Measurements from ENCODE around the gene ADAMTS12.
A peak's percentile ranks its signal among the peaks of the same experiment; 100 is the strongest.

Gene ADAMTS12, protein sequence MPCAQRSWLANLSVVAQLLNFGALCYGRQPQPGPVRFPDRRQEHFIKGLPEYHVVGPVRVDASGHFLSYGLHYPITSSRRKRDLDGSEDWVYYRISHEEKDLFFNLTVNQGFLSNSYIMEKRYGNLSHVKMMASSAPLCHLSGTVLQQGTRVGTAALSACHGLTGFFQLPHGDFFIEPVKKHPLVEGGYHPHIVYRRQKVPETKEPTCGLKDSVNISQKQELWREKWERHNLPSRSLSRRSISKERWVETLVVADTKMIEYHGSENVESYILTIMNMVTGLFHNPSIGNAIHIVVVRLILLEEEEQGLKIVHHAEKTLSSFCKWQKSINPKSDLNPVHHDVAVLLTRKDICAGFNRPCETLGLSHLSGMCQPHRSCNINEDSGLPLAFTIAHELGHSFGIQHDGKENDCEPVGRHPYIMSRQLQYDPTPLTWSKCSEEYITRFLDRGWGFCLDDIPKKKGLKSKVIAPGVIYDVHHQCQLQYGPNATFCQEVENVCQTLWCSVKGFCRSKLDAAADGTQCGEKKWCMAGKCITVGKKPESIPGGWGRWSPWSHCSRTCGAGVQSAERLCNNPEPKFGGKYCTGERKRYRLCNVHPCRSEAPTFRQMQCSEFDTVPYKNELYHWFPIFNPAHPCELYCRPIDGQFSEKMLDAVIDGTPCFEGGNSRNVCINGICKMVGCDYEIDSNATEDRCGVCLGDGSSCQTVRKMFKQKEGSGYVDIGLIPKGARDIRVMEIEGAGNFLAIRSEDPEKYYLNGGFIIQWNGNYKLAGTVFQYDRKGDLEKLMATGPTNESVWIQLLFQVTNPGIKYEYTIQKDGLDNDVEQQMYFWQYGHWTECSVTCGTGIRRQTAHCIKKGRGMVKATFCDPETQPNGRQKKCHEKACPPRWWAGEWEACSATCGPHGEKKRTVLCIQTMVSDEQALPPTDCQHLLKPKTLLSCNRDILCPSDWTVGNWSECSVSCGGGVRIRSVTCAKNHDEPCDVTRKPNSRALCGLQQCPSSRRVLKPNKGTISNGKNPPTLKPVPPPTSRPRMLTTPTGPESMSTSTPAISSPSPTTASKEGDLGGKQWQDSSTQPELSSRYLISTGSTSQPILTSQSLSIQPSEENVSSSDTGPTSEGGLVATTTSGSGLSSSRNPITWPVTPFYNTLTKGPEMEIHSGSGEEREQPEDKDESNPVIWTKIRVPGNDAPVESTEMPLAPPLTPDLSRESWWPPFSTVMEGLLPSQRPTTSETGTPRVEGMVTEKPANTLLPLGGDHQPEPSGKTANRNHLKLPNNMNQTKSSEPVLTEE (N-terminal part only)

GRCh38 chr5:33891788-33892619, at the start of gene ADAMTS12:
Gene ADAMTS12 (minus strand): TSS chr5:33891990. CDS start chr5:33891856, 134 bp downstream.
- DNase-seq, result peak in 3 of 51 donors; percentile 1 to 8 (median 5)

- DNase-seq, result no peak
These were observed 49.3 kb upstream of the ADAMTS12 start for GRCh38 chr5:33941090-33941489.

DNA sequence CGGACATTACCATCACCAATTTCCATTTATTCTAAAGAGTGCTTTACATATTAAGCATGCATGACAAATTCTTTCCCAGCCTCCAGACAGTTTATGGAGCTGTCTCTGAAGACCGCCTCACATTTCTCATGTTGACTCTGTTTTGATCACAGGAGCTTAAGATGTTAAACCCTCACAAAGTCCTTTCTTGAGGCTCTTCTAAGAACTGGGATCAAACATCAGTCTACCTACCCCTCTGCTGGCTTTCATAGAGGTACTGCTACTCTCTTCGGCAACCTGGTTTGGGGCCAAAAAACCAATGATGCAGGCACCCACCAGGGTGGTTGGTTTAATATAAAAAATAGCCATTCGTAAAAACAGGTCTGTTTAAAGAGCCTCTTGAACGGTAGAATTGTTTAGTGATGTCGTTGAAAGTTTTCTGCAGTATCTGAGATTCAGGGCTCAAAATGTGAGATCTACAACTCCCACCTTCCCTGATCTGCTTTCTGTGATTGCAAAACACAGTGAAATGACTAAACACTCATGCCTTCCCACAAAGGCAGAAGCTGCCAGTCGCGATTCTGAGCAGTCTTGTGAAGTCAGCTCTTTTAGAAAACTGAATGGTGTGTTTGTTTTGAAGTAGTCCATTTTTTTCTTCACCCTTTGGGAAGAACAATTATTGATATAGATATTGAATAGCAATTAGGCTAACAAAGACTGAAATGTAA, 47.9 kb upstream of the ADAMTS12 start:
- DNase-seq, result no peak

DNA sequence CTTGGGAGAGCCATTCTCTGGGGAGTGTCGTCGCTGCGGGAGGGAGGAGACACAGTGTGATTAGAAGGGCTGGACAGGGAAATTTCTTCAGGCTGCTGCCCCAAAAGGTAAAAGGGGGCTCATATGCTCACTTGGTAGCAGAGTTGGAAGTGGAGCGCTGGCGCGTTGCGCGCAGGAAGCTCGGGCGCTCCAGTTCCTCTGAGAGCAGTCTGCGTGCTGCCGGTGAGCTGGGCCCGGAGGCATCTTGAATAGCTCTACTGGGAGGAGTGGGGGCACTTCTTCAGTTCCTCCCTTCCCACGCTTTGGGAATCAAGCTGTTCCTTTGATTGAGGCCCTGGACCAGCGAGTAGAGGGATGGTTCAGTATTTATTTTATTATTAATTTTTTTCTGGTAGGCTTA, 47.1 kb upstream of the ADAMTS12 start:
- no peak for DNase-seq

GRCh38 chr5:33938507-33938796, 46.7 kb upstream of the ADAMTS12 start:
- no peak for DNase-seq

DNA sequence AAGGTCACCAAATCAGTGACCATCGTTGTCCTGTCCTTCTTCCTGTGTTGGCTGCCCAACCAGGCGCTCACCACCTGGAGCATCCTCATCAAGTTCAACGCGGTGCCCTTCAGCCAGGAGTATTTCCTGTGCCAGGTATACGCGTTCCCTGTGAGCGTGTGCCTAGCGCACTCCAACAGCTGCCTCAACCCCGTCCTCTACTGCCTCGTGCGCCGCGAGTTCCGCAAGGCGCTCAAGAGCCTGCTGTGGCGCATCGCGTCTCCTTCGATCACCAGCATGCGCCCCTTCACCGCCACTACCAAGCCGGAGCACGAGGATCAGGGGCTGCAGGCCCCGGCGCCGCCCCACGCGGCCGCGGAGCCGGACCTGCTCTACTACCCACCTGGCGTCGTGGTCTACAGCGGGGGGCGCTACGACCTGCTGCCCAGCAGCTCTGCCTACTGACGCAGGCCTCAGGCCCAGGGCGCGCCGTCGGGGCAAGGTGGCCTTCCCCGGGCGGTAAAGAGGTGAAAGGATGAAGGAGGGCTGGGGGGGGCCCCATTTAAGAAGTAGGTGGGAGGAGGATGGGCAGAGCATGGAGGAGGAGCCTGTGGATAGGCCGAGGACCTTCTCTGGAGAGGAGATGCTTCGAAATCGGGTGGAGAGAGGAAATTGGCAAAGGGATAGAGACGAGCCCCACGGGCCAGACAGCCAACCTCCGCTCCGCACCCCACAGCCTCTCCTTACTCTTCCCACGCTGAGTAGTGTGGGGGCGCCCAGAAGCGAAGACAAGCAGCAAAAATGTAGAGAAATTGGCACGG, 46.1 kb upstream of the ADAMTS12 start:
- DNase-seq, result no peak

DNA sequence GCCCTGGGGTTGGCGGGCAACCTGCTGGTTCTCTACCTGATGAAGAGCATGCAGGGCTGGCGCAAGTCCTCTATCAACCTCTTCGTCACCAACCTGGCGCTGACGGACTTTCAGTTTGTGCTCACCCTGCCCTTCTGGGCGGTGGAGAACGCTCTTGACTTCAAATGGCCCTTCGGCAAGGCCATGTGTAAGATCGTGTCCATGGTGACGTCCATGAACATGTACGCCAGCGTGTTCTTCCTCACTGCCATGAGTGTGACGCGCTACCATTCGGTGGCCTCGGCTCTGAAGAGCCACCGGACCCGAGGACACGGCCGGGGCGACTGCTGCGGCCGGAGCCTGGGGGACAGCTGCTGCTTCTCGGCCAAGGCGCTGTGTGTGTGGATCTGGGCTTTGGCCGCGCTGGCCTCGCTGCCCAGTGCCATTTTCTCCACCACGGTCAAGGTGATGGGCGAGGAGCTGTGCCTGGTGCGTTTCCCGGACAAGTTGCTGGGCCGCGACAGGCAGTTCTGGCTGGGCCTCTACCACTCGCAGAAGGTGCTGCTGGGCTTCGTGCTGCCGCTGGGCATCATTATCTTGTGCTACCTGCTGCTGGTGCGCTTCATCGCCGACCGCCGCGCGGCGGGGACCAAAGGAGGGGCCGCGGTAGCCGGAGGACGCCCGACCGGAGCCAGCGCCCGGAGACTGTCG, 45.4 kb upstream of the ADAMTS12 start:
- peak in 3 of 51 donors; percentile 0 to 3 (median 1) for DNase-seq

GRCh38 chr5:33936381-33937016, 44.7 kb upstream of the ADAMTS12 start, which contains the start of gene RXFP3:
Gene RXFP3 (plus strand): TSS chr5:33936386. CDS start chr5:33936741, 355 bp downstream.
- DNase-seq, result peak in 3 of 51 donors; percentile 1 to 17 (median 2)

GRCh38 chr5:33936004-33936380, 44.2 kb upstream of the ADAMTS12 start:
- peak in 37 of 51 donors; percentile 1 to 59 (median 20) for DNase-seq

- DNase-seq, result no peak
These were observed 42.4 kb upstream of the ADAMTS12 start for GRCh38 chr5:33934176-33934575.

- no peak for DNase-seq
These were observed 42.0 kb upstream of the ADAMTS12 start for GRCh38 chr5:33933723-33934169.

DNA sequence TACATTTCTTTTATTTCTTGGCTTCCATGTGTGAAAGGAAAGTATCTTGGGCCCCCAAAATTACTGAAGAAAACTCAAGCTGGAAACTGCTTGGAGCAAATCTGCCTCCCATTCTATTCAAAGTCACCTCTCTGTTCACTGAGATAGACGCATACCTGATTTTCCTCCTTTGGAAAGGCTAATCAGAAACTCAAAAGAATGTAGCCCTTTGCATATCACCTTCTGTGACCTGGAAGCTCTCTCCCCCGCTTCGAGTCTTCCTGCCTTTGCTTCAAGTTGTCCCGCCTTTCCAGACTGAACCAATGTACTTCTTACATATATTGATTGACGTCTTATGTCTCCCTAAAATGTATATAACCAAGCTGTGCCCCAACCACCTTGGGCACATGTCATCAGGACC, 39.3 kb upstream of the ADAMTS12 start:
- DNase-seq, result no peak

GRCh38 chr5:33929925-33930690, 38.3 kb upstream of the ADAMTS12 start:
- DNase-seq, result no peak

GRCh38 chr5:33928283-33928682, 36.5 kb upstream of the ADAMTS12 start:
- DNase-seq, result no peak

DNA sequence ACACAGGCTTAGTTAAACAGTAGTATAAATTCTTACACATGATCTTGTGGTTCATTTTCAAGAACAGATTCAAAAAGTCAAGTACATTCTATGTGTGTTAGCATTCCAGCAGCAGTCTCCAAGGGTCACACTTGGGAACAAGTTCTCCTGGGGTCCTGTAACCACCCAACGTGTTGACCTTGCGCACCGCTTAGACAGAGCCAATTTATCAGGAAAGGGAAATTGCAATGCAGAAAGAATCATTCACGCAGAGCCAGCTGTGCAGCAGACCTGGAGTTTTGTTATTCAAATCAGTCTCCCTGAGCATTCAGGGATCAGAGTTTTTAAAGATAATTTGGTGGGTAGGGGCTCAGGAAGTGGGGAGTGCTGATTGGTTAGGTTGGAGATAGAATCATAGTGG, 35.9 kb upstream of the ADAMTS12 start:
- no peak for DNase-seq

DNA sequence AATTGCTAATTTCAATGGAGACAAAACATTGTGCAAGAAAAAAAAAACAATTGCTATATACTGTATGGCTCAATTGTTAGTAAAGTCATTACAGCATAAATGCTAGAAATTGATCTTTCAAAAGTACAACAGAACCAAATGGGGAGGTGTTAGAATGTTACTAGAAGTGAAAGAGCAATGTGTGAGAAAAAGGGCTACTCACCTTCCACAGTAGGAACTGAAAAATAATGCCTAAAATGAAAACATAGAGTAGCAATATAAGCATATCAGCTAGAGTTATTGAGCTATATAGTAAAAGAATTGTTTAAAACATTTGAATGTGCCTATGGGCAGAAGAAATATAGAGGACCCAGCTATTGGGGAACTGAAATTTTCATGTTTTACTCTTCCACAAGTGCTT, 33.5 kb upstream of the ADAMTS12 start:
- DNase-seq, result no peak

GRCh38 chr5:33921002-33921401, 29.2 kb upstream of the ADAMTS12 start:
- DNase-seq, result no peak
